Measurements from ENCODE around the gene COX6B2. TPM values are rescaled to one million over a fixed set of nuclear protein-coding genes. Genes with fewer than 3 reads are reported as not detected.

COX6B2 gene
- total RNA-seq, 2 experiments from 2014 or later: 0.55 TPM; not detected in 1

DNA sequence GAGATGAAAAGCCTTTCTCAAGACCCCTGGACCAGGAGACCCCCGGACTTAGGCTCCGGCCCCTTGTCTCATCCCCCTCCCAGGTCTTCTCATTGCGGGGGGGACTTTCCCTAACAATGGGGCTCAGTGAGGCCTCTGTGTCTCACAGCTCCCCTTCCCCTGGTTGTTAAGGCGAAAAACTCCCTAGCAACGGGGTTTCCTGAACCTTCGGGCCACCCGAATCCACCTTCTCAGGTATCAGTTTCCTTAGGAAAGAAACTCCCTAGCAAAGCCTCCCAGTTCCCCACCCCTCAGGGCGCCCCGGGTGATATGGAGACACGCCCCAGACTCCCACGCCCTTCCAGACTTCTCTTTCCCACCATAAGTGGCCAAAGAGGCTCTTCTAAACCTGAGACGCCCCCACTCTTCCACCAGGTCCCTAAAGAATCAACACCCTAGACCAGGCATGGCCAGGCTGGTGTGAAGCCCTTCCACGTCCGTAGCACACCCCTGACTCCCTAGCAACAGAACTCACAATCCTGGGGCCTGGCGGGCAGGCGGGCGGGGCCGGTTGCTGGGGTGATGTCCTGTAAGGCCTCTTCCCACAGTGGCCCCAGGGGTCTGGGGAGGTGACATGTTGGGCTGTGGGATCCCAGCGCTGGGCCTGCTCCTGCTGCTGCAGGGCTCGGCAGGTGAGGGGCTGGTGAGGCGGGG is 21.9 kb upstream of the COX6B2 start, which contains the start of gene TMEM190:
TSS of gene TMEM190 (plus strand) at position 586 of the 693 bp plus-strand sequence. CDS start at position 614, 28 bp downstream.
- Mint-ChIP-seq H3K36me3 (peaks cover 4% of the 10 kb centered on the region), H3K27ac (no peak within 1 kb of the TSS), H3K9me3 (peaks cover under 1% of the 10 kb centered on the region), H3K4me1 (peaks cover 4% of the 10 kb centered on the region), H3K4me3 (no peak within 1 kb of the TSS), H3K27me3 (peaks cover 19% of the 10 kb centered on the region)
- ATAC-seq (ENCODE audit: low read depth) (no peak), DNase-seq (no peak)
- POLR2A ChIA-PET: no interaction called here

DNA sequence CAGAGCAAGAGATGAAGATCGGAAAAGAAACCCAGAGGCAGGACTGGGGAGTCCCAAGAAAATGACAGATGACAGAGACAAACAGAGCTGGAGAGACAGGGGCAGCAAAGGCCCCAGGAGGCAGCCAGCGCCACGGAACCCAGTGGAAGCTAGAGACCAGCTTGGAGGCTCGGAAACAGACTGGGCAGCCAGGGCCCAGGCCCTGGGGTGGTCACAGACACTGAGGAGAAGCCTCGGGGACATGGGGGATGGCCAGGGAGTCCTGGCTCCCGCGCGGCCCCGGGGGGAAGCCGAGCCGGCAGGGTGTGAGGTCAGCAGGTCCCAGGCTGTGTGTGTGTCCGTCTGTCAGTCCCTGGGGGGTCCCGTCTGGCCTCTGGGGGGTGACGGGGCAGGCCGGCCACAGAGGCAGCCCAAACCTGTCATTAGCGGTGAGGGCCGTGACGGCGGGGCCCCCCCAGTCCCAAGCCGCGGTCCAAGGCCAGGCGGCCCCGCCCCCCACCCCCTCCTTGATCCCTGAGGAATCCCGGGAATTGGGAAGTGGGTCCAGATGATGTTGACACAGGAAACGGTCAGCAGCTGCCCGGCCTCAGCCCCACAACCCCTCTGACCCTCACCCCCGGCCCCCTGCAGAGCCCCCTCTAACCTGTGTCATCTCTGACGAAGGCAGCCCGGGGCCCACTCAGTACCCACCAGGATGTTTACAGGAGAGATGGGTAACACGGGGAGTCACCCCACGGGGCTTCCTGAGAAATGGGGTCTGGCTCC is 19.7 kb upstream of the COX6B2 start:
- Mint-ChIP-seq H3K4me1 (peaks cover 5% of the 10 kb centered on the region), H3K9me3 (no peaks in the 10 kb centered on the region), H3K4me3 (no peak overlapping the region), H3K36me3 (peaks cover 2% of the 10 kb centered on the region), H3K27me3 (peaks cover 35% of the 10 kb centered on the region), H3K27ac (no peak overlapping the region)
- DNase-seq (no peak), ATAC-seq (ENCODE audit: low read depth) (no peak)
- POLR2A ChIA-PET: interaction anchor here (1.4 kb wide), 1 partner anchor 10 kb away, joined by 3 read pairs; the partner anchor contains the start of gene TMEM238

DNA sequence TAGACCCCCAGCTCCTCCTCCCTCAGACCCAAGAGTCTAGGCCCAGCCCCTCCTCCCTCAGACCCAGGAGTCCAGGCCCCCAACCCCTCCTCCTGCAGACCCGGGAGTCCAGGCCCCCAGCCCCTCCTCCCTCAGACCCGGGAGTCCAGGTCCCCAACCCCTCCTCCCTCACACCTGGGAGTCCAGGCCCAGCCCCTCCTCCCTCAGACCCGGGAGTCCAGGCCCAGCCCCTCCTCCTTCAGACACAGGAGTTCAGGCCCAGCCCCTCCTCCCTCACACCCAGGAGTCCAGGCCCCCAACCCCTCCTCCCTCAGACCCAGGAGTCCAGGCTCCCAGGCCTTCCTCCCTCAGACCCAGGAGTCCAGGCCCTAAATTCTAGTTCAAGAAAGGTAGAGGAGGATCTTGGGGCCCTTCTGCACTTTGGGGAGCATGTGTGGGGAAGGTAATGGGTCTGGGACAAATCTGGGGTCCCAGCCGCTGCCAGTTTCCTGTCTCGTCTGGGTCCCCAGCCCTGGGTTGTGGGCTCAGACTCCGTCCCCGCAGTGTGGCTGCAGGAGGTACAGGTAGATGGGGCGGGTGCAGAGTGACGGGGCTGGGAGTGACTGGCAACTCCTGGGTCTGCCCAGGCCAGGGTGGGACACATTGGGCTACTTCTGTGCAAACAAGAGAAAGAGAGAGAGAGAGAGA is 18.9 kb upstream of the COX6B2 start:
- peaks cover 39% of the 10 kb centered on the region for H3K27me3 Mint-ChIP-seq
- peaks cover 2% of the 10 kb centered on the region for H3K36me3 Mint-ChIP-seq
- POLR2A ChIA-PET: interaction anchor here (0.6 to 1.4 kb wide), 2 partner anchors 11 to 43 kb away, joined by 3 read pairs; partner anchors contain the start of gene TMEM238
- no peak overlapping the region for H3K27ac Mint-ChIP-seq
- peaks cover 5% of the 10 kb centered on the region for H3K4me1 Mint-ChIP-seq
- H3K9me3 Mint-ChIP-seq: no peaks in the 10 kb centered on the region
- no peak for ATAC-seq (ENCODE audit: low read depth)
- no peak for DNase-seq
- H3K4me3 Mint-ChIP-seq: no peak overlapping the region

DNA sequence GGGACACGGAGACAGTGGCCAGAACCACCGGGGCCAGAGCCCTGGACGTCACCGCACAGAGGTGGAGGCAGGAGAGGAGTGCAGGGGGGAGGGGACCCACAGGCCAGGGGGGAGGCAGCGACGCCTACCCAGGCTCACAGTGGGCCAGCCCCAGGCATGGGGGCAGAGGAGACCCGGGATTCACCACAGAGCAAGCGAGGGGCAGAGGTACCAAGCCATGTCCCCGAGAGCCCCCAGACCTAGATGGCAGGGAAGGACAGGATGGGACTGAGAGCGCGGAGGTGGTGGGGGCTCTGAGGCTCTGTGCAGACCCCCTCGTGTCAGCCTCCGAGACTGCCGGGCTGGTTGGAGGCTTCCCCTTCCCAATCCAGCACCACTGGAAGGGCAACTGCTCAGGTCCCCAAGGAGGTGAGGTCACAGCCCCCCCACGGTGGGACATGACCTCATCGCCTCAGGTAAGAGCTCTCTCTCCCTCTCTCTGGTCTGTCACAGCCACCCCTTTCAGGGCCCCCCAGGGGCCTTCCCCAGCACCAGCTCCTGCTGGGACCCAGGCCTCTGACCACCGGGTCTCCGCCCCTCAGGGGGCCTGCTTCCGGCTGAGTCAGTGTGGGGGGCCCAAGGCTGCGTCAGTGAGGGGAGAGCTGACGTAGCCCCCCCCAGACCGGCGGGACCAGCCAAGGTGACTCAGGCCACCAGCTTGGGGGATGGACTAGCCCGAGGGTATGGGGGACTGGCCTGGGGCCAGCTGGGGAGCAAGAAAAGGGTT is 18.0 kb upstream of the COX6B2 start:
- Mint-ChIP-seq H3K27me3 (peaks cover 40% of the 10 kb centered on the region), H3K4me1 (peaks cover 5% of the 10 kb centered on the region), H3K4me3 (no peak overlapping the region), H3K9me3 (no peaks in the 10 kb centered on the region), H3K27ac (no peak overlapping the region), H3K36me3 (peaks cover 2% of the 10 kb centered on the region)
- POLR2A ChIA-PET: interaction anchor here (0.6 kb wide), 1 partner anchor 42 kb away, joined by 3 read pairs; no protein-coding TSS in a partner anchor
- peak; percentile 17 for ATAC-seq (ENCODE audit: low read depth)
- DNase-seq: no peak

DNA sequence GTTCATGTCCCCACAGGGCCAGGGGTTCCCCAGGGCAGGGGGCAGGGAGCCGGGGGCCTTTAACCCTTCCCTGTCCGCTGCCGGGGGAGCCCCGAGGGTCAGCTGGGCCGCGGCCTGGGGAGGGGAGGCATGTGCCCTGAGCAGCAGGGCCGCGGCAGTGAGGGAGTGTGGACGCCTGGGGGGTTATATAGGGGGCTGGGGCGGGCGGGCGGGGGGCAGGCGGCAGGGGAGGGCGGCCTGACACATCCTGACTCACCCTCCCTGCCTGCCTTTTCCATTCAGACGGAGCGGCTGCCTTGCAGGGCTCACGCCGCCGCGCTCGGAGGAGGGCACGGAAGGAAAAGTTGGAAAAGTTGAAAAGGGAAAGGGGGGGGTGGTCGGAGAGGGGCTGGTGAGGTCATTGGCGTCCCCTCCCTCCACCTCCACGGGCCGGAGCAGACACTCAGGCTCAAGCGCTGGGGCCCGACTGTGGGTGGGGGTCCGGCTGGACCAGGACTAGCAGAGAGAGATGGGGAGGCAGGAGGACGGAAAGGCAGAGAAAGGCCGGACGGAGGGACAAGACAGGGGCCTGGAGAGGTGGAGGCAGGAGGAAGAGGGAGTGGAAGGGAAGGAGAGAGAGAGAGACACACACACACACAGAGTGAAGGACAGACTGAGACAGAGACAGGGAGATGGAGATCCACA is 15.9 kb upstream of the COX6B2 start, which contains the start of gene IL11:
TSS of gene IL11 (minus strand) at position 159 of the 684 bp plus-strand sequence. CDS start at position 6, 153 bp downstream.
- DNase-seq: no peak
- peaks cover 5% of the 10 kb centered on the region for H3K4me1 Mint-ChIP-seq
- no peaks in the 10 kb centered on the region for H3K9me3 Mint-ChIP-seq
- H3K36me3 Mint-ChIP-seq: peaks cover 2% of the 10 kb centered on the region
- POLR2A ChIA-PET: interaction anchor here (2.3 kb wide), 1 partner anchor 13 kb away, joined by 10 read pairs; the partner anchor contains the start of gene TMEM238
- ATAC-seq (ENCODE audit: low read depth): peak; percentile 4
- H3K4me3 Mint-ChIP-seq: peak within 1 kb of the TSS; percentile 61
- no peak within 1 kb of the TSS for H3K27ac Mint-ChIP-seq
- peaks cover 37% of the 10 kb centered on the region for H3K27me3 Mint-ChIP-seq

DNA sequence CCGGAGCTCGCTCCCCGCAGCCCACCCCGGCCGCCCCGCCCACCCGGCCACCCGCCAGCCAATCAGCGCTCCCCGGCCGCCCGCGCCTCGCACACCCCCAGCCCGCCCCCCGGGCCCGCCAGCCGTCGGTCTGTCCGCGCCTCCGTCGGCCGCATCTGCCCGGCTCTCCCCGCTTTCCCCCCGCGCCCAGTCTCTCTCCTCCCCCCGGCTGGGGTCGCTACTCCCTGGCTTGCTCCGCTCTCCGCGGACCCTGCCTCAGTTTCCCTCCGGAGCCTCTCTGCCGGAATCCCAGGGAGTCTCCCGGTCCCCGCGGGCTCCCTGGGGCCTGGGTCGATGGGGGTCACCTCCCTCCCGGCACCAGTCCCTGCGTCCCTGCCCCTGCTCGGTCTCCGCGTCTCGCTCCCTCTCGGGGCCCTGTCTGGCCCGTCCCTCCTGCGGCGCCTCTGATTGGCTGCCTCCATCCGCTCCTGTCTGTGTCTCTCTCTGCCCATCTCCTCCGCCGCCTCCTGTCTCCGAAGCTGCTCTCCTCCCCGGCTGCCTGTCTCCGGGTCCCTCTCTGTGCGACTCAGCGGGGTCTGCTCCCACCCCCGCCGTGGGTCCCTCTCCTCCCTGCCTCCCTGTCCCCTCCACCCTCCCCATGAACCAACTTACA is 15.3 kb upstream of the COX6B2 start:
- POLR2A ChIA-PET: interaction anchor here (2.3 kb wide), 1 partner anchor 14 kb away, joined by 10 read pairs; the partner anchor contains the start of gene TMEM238
- peaks cover 37% of the 10 kb centered on the region for H3K27me3 Mint-ChIP-seq
- H3K36me3 Mint-ChIP-seq: peaks cover 2% of the 10 kb centered on the region
- ATAC-seq (ENCODE audit: low read depth) (peak; percentile 27), DNase-seq (no peak)
- H3K27ac Mint-ChIP-seq: no peak overlapping the region
- H3K9me3 Mint-ChIP-seq: no peaks in the 10 kb centered on the region
- peaks cover 5% of the 10 kb centered on the region for H3K4me1 Mint-ChIP-seq
- H3K4me3 Mint-ChIP-seq: peak overlapping the region; percentile 61

DNA sequence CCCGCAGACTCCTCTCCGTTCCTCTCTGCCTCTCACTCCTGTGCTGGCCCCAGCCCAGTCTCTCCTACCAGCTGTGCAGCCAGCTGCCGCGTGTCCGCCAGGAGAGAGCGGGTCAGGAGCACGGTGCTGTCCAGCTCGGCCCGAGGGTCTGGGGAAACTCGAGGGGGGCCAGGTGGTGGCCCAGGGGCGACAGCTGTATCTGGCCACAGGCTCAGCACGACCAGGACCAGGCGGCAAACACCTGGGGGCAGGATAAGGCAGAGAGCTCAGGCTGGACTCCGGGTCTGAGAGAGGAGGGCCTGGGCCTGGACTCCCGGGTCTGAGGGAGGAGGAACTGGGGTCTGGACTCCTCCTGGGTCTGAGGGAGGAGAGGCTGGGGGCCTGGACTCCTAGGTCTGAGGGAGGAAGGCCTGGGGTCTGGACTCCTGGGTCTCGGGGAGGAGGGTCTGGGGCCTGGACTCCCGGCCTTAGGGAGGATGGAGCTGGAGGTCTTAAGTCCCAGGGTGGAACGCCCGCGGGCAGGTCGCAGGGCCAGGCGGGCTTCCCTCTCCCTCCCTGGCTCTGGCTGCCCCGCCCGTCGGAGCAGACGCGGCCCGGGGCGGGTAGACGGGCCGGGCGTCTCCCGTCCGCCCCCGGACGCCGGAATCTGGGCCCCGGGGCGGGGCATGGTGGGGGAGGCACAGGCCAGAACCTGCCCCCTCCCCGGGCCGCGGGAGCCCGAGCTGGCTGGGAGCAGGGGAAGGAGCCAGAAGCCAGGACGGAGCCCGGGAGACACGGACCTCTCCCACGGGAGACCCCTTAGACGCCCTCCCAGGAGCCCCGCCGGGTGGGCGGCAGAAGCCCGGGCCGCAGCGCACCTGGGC is 14.4 kb upstream of the COX6B2 start:
- H3K36me3 Mint-ChIP-seq: peaks cover 2% of the 10 kb centered on the region
- DNase-seq (no peak), ATAC-seq (ENCODE audit: low read depth) (peak; percentile 37)
- no peaks in the 10 kb centered on the region for H3K9me3 Mint-ChIP-seq
- POLR2A ChIA-PET: interaction anchor here (2.3 kb wide), 1 partner anchor 15 kb away, joined by 10 read pairs; the partner anchor contains the start of gene TMEM238
- peaks cover 37% of the 10 kb centered on the region for H3K27me3 Mint-ChIP-seq
- peaks cover 5% of the 10 kb centered on the region for H3K4me1 Mint-ChIP-seq
- H3K4me3 Mint-ChIP-seq: no peak overlapping the region
- no peak overlapping the region for H3K27ac Mint-ChIP-seq

DNA sequence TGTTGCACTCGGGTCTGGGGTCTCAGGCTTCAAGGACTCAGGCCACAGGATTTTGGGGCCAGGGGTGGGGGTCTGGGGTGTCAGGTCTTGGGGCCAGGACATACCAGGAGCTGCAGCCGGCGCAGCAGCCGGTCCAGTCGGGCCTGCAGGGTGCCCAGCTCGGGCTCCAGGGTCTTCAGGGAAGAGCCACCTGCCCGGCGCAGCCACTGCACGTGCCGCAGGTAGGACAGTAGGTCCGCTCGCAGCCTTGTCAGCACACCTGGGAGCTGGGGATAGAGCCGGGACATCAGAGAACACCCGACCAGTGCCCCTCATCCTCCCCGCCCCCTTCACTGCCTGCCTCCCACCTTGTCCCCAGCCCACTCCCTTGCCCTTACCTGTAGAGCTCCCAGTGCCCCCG is 13.6 kb upstream of the COX6B2 start:
- DNase-seq: no peak
- H3K27ac Mint-ChIP-seq: no peak overlapping the region
- H3K36me3 Mint-ChIP-seq: peaks cover 2% of the 10 kb centered on the region
- POLR2A ChIA-PET: interaction anchor here (2.3 kb wide), 1 partner anchor 16 kb away, joined by 10 read pairs; the partner anchor contains the start of gene TMEM238
- peaks cover 32% of the 10 kb centered on the region for H3K27me3 Mint-ChIP-seq
- ATAC-seq (ENCODE audit: low read depth): no peak
- H3K4me3 Mint-ChIP-seq: no peak overlapping the region
- no peaks in the 10 kb centered on the region for H3K9me3 Mint-ChIP-seq
- H3K4me1 Mint-ChIP-seq: peaks cover 2% of the 10 kb centered on the region

DNA sequence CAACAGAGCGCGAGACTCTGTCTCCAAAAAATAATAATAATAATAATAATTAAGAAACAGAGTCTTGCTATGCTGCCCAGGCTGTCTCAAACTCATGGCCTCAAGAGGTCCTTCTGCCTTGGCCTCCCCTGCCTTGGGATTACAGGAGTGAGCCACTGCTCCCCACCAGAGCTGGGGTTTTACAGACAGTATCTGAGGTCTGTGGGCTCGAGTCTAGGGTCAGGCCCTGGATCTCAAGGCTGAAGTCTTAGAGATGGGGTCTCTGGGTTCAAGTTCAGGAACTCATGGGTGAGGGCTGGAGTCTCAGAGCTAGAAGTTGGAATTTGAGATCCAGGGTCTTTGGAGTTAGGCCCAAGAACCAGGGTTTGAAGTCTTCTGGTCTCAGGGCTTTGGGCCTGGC is 12.3 kb upstream of the COX6B2 start:
- POLR2A ChIA-PET: no interaction called here

DNA sequence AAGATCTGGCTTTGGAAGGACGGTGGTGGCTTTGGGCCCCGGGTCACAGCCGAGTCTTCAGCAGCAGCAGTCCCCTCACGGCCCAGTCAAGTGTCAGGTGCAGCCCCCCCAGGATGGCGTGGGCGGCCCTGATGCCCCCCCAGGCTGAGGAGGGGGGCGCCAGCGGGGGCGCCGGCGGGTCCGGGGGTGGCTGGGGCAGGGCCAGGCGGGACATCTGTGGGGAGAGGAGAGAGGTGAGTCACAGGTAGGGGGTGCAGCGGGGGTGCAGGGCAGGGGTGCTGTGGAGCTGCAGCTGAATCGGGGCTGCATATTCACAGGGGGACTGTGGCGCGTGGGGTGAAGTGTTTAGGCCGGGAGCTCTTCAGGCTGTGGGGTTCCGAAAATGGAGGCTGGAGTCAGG is 11.4 kb upstream of the COX6B2 start:
- ATAC-seq (ENCODE audit: low read depth): no peak

More for the DNA sequence above, 12.3 kb upstream of the COX6B2 start:
- no peak overlapping the region for H3K27ac Mint-ChIP-seq
- no peak overlapping the region for H3K4me3 Mint-ChIP-seq
- peaks cover 2% of the 10 kb centered on the region for H3K36me3 Mint-ChIP-seq
- no peaks in the 10 kb centered on the region for H3K9me3 Mint-ChIP-seq
- peaks cover 28% of the 10 kb centered on the region for H3K27me3 Mint-ChIP-seq
- H3K4me1 Mint-ChIP-seq: peaks cover 2% of the 10 kb centered on the region
- DNase-seq: no peak
- no peak for ATAC-seq (ENCODE audit: low read depth)

DNA sequence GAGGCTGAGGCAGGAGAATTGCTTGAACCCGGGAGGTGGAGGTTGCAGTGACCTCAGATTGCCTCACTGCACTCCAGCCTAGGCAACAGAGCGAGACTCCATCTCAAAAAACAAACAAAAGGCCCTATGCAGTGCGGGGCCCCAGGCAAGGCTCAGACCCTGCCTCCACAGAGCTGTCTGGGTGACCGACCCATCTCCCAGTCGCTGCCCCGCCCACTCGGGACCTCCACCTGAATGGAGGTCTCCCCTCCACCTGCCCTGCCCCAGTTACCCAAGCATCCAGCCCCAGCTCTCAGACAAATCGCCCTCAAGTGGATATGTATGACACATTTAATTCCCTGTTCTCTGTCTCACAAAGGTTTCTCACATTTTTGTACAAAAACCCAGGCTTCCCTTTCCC is 10.7 kb upstream of the COX6B2 start:
- POLR2A ChIA-PET: no interaction called here
- ATAC-seq (ENCODE audit: low read depth) (no peak), DNase-seq (no peak)
- Mint-ChIP-seq H3K4me1 (peaks cover 2% of the 10 kb centered on the region), H3K27me3 (peaks cover 13% of the 10 kb centered on the region), H3K36me3 (no peaks in the 10 kb centered on the region), H3K4me3 (no peak overlapping the region), H3K9me3 (no peaks in the 10 kb centered on the region), H3K27ac (no peak overlapping the region)

More for the DNA sequence above, 11.4 kb upstream of the COX6B2 start:
- Mint-ChIP-seq H3K36me3 (peaks cover 2% of the 10 kb centered on the region), H3K9me3 (no peaks in the 10 kb centered on the region), H3K4me1 (peaks cover 2% of the 10 kb centered on the region), H3K4me3 (no peak overlapping the region), H3K27me3 (peaks cover 20% of the 10 kb centered on the region), H3K27ac (no peak overlapping the region)
- no peak for DNase-seq
- POLR2A ChIA-PET: no interaction called here

Measured in activated naive CD8-positive, alpha-beta T cell treated with anti-CD3 and anti-CD28 coated beads, Interleukin-2, amount 10 ng/mL, durations not matched to agents 7 days and 5 days (primary cell).